ENCODE data around the gene EEFSEC.
A peak's percentile ranks its signal among the peaks of the same experiment; 100 is the strongest.

The EEFSEC gene

GRCh38 chr3:128432971-128433836 lies 279.9 kb downstream of the EEFSEC start:
- DNase-seq, result no peak

DNA sequence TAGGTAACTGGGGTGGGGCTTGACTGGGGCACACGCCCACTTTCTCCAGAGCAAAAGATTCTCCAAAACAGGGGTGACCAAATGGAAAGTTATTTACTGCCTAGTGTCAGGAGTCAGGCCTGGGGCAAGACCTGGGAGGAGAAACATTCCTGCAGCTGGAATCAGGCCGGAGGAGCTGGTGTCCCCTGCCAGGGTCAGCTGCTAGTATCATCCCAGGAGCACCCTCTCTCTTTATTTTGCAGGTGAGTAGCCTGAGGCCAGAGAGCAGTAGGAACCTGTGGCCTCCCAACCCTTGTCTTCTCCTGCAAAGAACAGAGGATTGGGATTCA lies 280.5 kb downstream of the EEFSEC start:
- DNase-seq, result no peak

GRCh38 chr3:128434524-128434923 lies 281.2 kb downstream of the EEFSEC start:
- no peak for DNase-seq

GRCh38 chr3:128435058-128435457 lies 281.8 kb downstream of the EEFSEC start:
- DNase-seq, result no peak

GRCh38 chr3:128435561-128435960 lies 282.3 kb downstream of the EEFSEC start:
- no peak for DNase-seq

- DNase-seq, result no peak
Observed at GRCh38 chr3:128436214-128436613, 282.9 kb downstream of the EEFSEC start.

GRCh38 chr3:128438488-128439072 lies 285.3 kb downstream of the EEFSEC start:
- peak; percentile 35 for DNase-seq

DNA sequence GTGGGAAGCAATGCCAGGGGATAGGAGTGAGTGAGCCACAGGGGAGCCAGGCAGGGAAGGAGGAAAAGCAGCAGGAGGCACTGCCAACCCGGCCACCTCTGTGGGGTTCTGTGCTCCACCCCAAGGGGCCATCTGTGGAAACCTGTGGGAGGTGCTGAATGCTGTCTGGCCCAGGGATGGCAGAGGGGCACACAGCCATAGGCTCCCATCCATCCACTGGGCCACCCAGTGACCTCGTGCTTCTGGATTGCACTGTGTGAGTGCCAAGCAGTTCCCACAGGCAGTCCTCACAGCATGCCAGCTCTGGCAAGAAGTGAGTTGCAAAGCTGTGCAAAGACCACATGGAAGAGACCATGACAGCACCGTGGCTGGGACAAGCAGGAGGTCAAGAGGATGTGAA lies 285.9 kb downstream of the EEFSEC start:
- DNase-seq, result no peak

- DNase-seq, result no peak
Observed at GRCh38 chr3:128442070-128442469, 288.8 kb downstream of the EEFSEC start.

GRCh38 chr3:128442949-128443348 lies 289.7 kb downstream of the EEFSEC start:
- DNase-seq, result no peak

DNA sequence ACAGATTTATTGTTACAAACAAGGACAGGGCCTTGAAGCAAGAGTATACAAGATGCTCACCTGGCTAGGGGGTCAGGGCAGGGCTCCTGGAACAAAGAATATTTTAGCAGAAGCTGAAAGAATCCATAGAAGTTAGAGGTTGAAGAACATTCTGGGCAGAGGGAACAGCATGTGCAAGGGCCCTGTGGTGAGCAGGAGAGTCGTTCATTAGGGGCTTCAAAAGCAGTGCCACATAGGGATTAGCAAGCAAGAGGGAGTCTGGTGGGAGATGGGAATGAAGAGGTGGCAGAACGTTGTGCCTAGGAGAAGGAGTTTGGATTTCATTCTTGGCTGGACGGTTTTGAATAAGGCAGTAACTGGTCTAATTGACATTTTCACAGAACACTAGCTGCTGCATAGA lies 290.5 kb downstream of the EEFSEC start:
- DNase-seq, result no peak

- DNase-seq, result no peak
Observed at GRCh38 chr3:128445357-128445756, 292.1 kb downstream of the EEFSEC start.

- no peak for DNase-seq
Observed at GRCh38 chr3:128446821-128447220, 293.5 kb downstream of the EEFSEC start.

DNA sequence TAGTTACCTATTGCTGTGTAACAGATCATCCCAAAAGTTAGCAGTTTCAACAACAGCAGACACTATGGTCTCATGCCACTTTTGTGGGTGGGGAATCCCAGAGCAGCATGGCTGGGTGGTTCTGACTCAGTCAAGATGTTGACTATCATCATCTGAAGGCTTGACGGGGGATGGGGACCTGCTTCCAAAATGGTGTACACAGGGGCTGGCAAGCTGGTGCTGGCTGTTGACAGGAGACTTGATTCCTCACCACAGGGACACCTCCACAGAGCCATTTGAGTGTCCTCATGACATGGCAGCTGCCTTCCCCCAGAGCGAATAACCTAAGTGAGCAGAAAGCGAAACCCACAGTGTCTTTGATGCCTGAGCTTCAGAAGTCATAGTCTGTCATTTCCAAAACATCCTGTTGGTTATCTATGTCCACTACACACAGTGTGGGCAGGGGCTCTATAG lies 294.3 kb downstream of the EEFSEC start:
- DNase-seq, result no peak

DNA sequence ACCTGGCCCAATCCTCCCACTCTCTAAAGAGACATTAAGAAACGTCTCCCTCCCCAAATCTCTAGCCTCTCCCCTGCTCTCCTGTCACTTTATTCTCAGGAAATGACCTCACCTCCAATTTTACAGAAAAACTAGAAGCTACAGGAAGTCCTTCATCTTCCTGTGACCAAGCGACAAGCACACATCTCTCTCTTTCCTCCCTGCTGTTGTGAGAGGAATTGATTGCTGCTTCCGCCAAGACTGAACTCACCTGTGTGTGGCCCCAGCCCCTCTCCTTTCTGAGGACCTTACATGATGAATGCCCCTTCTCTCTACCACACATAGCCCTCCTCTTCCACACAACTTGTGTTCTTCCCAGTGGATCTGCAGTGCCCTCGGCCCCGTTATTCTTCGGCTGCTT lies 295.2 kb downstream of the EEFSEC start:
- DNase-seq, result no peak

DNA sequence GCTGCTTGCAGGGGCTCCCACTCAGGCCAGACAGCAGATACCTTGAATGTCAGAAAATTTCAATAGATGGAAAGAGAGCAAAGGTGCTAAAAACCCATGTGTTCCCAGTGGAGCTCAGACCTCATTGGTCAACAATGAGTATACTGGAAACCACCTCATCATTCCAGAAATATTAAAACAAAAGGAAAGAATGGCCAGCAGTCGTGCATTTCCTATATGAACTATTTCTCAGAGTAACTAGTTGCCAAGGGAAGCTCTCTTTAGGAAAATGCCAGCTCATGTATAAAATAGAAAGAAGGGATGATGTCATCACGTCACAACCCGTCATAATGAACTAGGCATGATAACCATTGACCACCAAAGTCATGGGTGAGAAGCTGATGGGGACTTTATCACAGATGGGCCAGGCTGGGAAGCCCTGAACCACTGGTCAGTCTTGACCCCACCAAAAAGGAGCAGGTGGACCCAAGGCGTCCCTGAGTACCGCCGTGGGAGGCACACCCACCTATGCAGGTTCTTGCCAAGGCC lies 295.9 kb downstream of the EEFSEC start:
- no peak for DNase-seq

DNA sequence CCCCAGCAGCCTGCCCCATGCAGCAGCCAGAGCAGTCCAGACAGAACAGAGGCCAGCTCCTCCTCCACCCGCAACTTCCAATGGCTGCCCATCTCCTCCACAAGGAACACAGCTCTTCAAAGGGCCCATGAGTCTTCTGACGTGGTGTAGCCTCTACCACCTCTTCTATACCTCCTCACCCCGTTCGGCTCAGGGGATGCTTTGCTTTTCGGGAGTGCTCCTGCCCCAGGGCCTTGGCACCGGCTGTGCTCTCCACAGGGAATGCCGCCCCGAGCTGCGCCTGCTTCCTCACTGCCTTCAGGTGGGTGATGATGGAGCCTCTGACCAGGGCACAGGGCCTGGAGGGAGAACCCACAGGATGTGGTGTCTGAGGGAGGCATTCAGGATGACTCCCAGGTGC lies 298.8 kb downstream of the EEFSEC start:
- no peak for DNase-seq

- DNase-seq, result no peak
Observed at GRCh38 chr3:128452678-128453275, 299.5 kb downstream of the EEFSEC start.

- DNase-seq, result no peak
Observed at GRCh38 chr3:128453501-128454309, 300.4 kb downstream of the EEFSEC start.

- DNase-seq, result no peak
Observed at GRCh38 chr3:128454310-128454618, 301.0 kb downstream of the EEFSEC start.

GRCh38 chr3:128455116-128455515 lies 301.8 kb downstream of the EEFSEC start:
- no peak for DNase-seq

- peak; percentile 59 for DNase-seq
Observed at GRCh38 chr3:128455786-128456748, 302.8 kb downstream of the EEFSEC start.

Measured in hematopoietic multipotent progenitor cell treated with erythropoietin and hydrocortisone succinate and interleukin-3 and kit ligand, for 8 days (in vitro differentiated cells).